HepG2 (cell line): ENCODE data around the gene GALNT15. TPM values are rescaled to one million over a fixed set of nuclear protein-coding genes. Genes with fewer than 3 reads are reported as not detected.

Source experiments
- ATAC-seq: fragments of 200-7000 bp; cut with Tn5 transposase; 3 replicates; pipeline ENCODE4 v1.9.1; 2020; ENCODE audit warnings: mild to moderate bottlenecking, moderate library complexity
- BruUV-seq: library from RNA; stranded (reverse); fragments of 400-500 nt; replicated peaks from 2 replicates; lab custom pipeline; 2021; lab: Mats Ljungman, UMichigan
- CTCF ChIA-PET: fragments of 300-600 bp; formaldehyde crosslinking; extraction: SDS; loops from one replicate; lab custom pipeline; 2021; ENCODE audit warnings: low total read pairs, inconsistent platforms, low intra/inter-chr PET ratio; lab: Yijun Ruan, JAX
- POLR2A ChIA-PET: fragments of 350-600 bp; sonication (Branson Sonifier 250); formaldehyde crosslinking; loops from one replicate; lab custom pipeline; 2020; ENCODE audit warnings: antibody characterized with exemption, inconsistent platforms; lab: Yijun Ruan, JAX
- DNase-seq: peaks from one replicate; pipeline ENCODE4 v3.0.0-alpha.2; 2015; ENCODE audit warnings: low spot score
- FAIRE-seq: peaks from 3 replicates; lab custom pipeline; 2011; peaks lifted over from hg19 to GRCh38; lab: Jason Lieb, UNC
- H2AFZ ChIP-seq: one replicate; pipeline ENCODE4 v1.6.1; 2011; ENCODE audit warnings: low read length, inconsistent platforms
- H3K27ac ChIP-seq: fragments of 300-600 bp; 3 replicates; pipeline ENCODE4 v1.8.0; 2011; ENCODE audit warnings: mixed run types, mild to moderate bottlenecking, mixed read lengths, low read length, inconsistent platforms; ENCODE audit not compliant: insufficient read depth; ENCODE audit errors: extremely low read length
- H3K27me3 ChIP-seq, 2 experiments: fragments of 200-600 bp in 1 of 2; 2 replicates in 1 of 2; 3 replicates in 1 of 2; pipeline versions ENCODE4 v1.6.0 to v1.8.0; 2011; ENCODE audit warnings: low read length in 2 of 2, mild to moderate bottlenecking in 2 of 2, moderate library complexity in 2 of 2, inconsistent platforms in 1 of 2; ENCODE audit not compliant: insufficient read depth in 2 of 2, control insufficient read depth in 1 of 2
- H3K36me3 ChIP-seq, 2 experiments: fragments of 200-600 bp in 1 of 2; replicated peaks in 1 of 2; 2 replicates in 1 of 2; 3 replicates in 1 of 2; pipeline versions ENCODE4 v1.5.1 to v1.8.0; 2011; ENCODE audit warnings: low read length in 2 of 2, inconsistent platforms in 1 of 2; ENCODE audit not compliant: insufficient read depth in 2 of 2, control insufficient read depth in 1 of 2
- H3K4me1 ChIP-seq: 2 replicates; pipeline ENCODE4 v1.5.1; 2012; ENCODE audit warnings: low read length, inconsistent platforms; ENCODE audit not compliant: insufficient read depth
- H3K4me2 ChIP-seq: 2 replicates; pipeline ENCODE4 v1.6.0; 2011; ENCODE audit warnings: low read depth, low read length, inconsistent platforms
- H3K4me3 ChIP-seq, 3 experiments: fragments of 200-600 bp in 1 of 3; sonication (generic), shearing (Covaris generic) in 1 of 3; replicated peaks in 1 of 3; 2 replicates each; pipeline ENCODE4 v1.5.1; 2011 to 2016; ENCODE audit warnings: low read length in 3 of 3, inconsistent platforms in 2 of 3, low read depth in 2 of 3, mild to moderate bottlenecking in 2 of 3, control low read depth in 1 of 3, mixed read lengths in 1 of 3; ENCODE audit not compliant: insufficient read depth in 1 of 3
- H3K79me2 ChIP-seq: one replicate; pipeline ENCODE4 v1.6.1; 2011; ENCODE audit warnings: low read length, inconsistent platforms; ENCODE audit not compliant: insufficient read depth
- H3K9ac ChIP-seq: 2 replicates; pipeline ENCODE4 v1.6.0; 2011; ENCODE audit warnings: mild to moderate bottlenecking, low read depth, low read length, inconsistent platforms; ENCODE audit not compliant: insufficient read depth
- H3K9me3 ChIP-seq: 2 replicates; pipeline ENCODE4 v1.5.1; 2012; ENCODE audit warnings: mild to moderate bottlenecking, low read length
- H4K20me1 ChIP-seq: 2 replicates; pipeline ENCODE4 v1.6.0; 2011; ENCODE audit warnings: inconsistent platforms, mild to moderate bottlenecking, low read length, moderate library complexity; ENCODE audit not compliant: insufficient read depth
- BORCS8-MEF2B ChIP-seq: sonication (generic); formaldehyde crosslinking; IDR thresholded peaks from 2 replicates; pipeline ENCODE4 v1.8.0; 2022; ENCODE audit warnings: mild to moderate bottlenecking, missing genetic modification reagents
- ELF1 ChIP-seq: sonication (generic); formaldehyde crosslinking; IDR thresholded peaks from 2 replicates; pipeline ENCODE4 v1.4.0; 2020; ENCODE audit warnings: missing genetic modification reagents
- HMG20A ChIP-seq: IDR thresholded peaks from 2 replicates; pipeline ENCODE4 v1.6.1; 2016; ENCODE audit warnings: borderline replicate concordance
- ISX ChIP-seq: sonication (generic); formaldehyde crosslinking; conservative IDR thresholded peaks from 2 replicates; pipeline ENCODE4 v1.5.0; 2020; ENCODE audit warnings: missing genetic modification reagents
- MEF2D ChIP-seq: sonication (generic); formaldehyde crosslinking; IDR thresholded peaks from 2 replicates; pipeline ENCODE4 v1.5.1; 2020; ENCODE audit warnings: mild to moderate bottlenecking, missing genetic modification reagents
- NKX3-1 ChIP-seq: sonication (generic); formaldehyde crosslinking; IDR thresholded peaks from 2 replicates; pipeline ENCODE4 v1.5.0; 2020; ENCODE audit warnings: missing genetic modification reagents
- NR1H2 ChIP-seq: sonication (generic); formaldehyde crosslinking; IDR thresholded peaks from 2 replicates; pipeline ENCODE4 v1.8.1; 2022; ENCODE audit warnings: low read depth, missing genetic modification reagents, borderline replicate concordance
- SMAD3 ChIP-seq: sonication (generic); formaldehyde crosslinking; IDR thresholded peaks from 2 replicates; pipeline ENCODE4 v1.4.0; 2020; ENCODE audit warnings: missing genetic modification reagents
- TCF7 ChIP-seq: sonication (generic); IDR thresholded peaks from 2 replicates; pipeline ENCODE4 v1.6.1; 2016; ENCODE audit warnings: antibody characterized with exemption, low read depth
- ZFP82 ChIP-seq: sonication (generic); formaldehyde crosslinking; IDR thresholded peaks from 2 replicates; pipeline ENCODE4 v1.5.1; 2020; ENCODE audit warnings: mild to moderate bottlenecking, missing genetic modification reagents, borderline replicate concordance
- ZMYM2 ChIP-seq: sonication (generic); formaldehyde crosslinking; IDR thresholded peaks from 2 replicates; pipeline ENCODE4 v1.8.0; 2022; ENCODE audit warnings: mild to moderate bottlenecking, missing genetic modification reagents
- ZNF75D ChIP-seq: sonication (generic); formaldehyde crosslinking; IDR thresholded peaks from 2 replicates; pipeline ENCODE4 v1.8.1; 2023; ENCODE audit warnings: missing genetic modification reagents, mild to moderate bottlenecking, borderline replicate concordance
- ZNF777 ChIP-seq: sonication (generic); formaldehyde crosslinking; IDR thresholded peaks from 2 replicates; pipeline ENCODE4 v1.4.0; 2020; ENCODE audit warnings: missing genetic modification reagents
- WGBS: methylation state at CpG from one replicate; pipeline ENCODE4 v1.1.6; 2017; ENCODE audit warnings: low lambda C conversion rate; 5-methylcytosine and 5-hydroxymethylcytosine counted together
- in situ Hi-C: cut with HindIII; loops from 2 replicates; pipeline ENCODE4 v1.10.0; 2017; ENCODE audit warnings: low pct_unique_long_range_greater_than_20kb; ENCODE audit not compliant: extremely low pct_ligation_motif_present
- intact Hi-C: fragments of 100-400 bp; cut with micrococcal nuclease; formaldehyde crosslinking; loops from one replicate; pipeline ENCODE4 v1.10.0; 2022; ENCODE audit not compliant: unreplicated experiment
- polyA plus RNA-seq, 8 experiments: library from polyadenylated mRNA; depleted of rRNA in 3 of 8; stranded (reverse) in 7 of 8; unstranded in 1 of 8; fragments of >200 nt; fragmentation: Illumina TruSeq in 4 of 8; extraction: Trizol in 4 of 8; gene quantifications; 2 replicates each; pipeline versions ENCODE4 v1.2.1 to v1.2.3, GENCODE V29; 2011 to 2016; ENCODE audit warnings: low read depth in 4 of 8, missing spikeins in 1 of 8, mixed read lengths in 1 of 8; ENCODE audit not compliant: insufficient read depth in 1 of 8
- total RNA-seq, 5 experiments: library from RNA; depleted of rRNA; stranded (reverse); fragments of >200 nt; fragmentation: Illumina TruSeq; extraction: Trizol; gene quantifications; 2 replicates each; pipeline ENCODE4 v1.2.3, GENCODE V29; 2016; ENCODE audit warnings: low read depth in 1 of 5
- TF ChIP-seq, protein P1 (sequence below): sonication (generic); formaldehyde crosslinking; IDR thresholded peaks from 2 replicates; pipeline ENCODE4 v1.4.0; 2020; ENCODE audit warnings: mild to moderate bottlenecking, missing genetic modification reagents
- TF ChIP-seq, protein P2 (sequence below): sonication (generic); formaldehyde crosslinking; IDR thresholded peaks from 2 replicates; pipeline ENCODE4 v1.5.1; 2020; ENCODE audit warnings: mild to moderate bottlenecking, missing genetic modification reagents, borderline replicate concordance
- TF ChIP-seq, protein P3 (sequence below): sonication (generic); formaldehyde crosslinking; IDR thresholded peaks from 2 replicates; pipeline ENCODE4 v1.5.1; 2020; ENCODE audit warnings: mild to moderate bottlenecking, moderate library complexity, missing genetic modification reagents
- TF ChIP-seq, protein P4 (sequence below): sonication (generic); formaldehyde crosslinking; IDR thresholded peaks from 2 replicates; pipeline ENCODE4 v1.8.0; 2022; ENCODE audit warnings: mild to moderate bottlenecking, missing genetic modification reagents, moderate library complexity

Gene GALNT15
- total and polyA plus RNA-seq, 2 of the 13 experiments (the other 11 are each of a cell fraction or from before 2014, with no cell fraction given) = 0.02 to 0.04 TPM

DNA sequence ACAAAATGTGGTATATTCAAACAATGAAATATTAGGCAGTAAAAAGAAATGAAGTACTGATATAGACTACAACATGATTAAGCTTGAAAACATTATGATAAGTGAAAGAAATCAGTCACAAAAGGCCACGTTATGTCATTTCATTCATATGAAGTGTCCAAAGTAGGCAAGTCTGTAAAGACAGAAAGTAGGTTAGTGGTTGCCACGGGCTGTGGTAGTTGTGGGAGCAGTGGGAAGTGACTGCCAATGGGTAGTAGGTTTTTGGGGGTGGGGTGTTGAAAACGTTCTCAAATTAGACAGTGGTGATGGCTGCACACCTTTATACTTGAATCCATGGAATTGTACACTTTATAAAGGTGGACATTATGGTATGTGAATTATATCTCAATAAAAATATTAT lies 12.1 kb downstream of the GALNT15 start:
- ATAC-seq (no peak), DNase-seq (no peak), FAIRE-seq (no peak)
- Histone ChIP-seq H3K79me2 (no peaks in the 10 kb centered on the region), H4K20me1 (no peaks in the 10 kb centered on the region), H3K27me3 (peaks cover 0 to 19% of the 10 kb centered on the region in 2 experiments; a peak in 3 of 5 replicates), H3K4me3 (no peak overlapping the region), H3K4me1 (no peaks in the 10 kb centered on the region), H3K27ac (no peak overlapping the region), H3K9ac (no peak overlapping the region), H3K36me3 (no peaks in the 10 kb centered on the region), H3K9me3 (no peaks in the 10 kb centered on the region), H2AFZ (no peak overlapping the region), H3K4me2 (no peak overlapping the region)
- WGBS = 1% methylated on average over 3 of the region's 3 CpGs
- POLR2A ChIA-PET = no interaction called here
- in situ Hi-C loops (no loop called here), intact Hi-C loops (no loop called here)
- CTCF ChIA-PET = no interaction called here
- BruUV-seq = no TSS peak
- TF ChIP-seq ZNF75D (CRISPR knock-in tag) = no peak
- no peak for TF ChIP-seq ZMYM2
- no peak for TF ChIP-seq SMAD3
- no peak for TF ChIP-seq ISX (CRISPR knock-in tag)
- no peak for TF ChIP-seq ELF1 (CRISPR knock-in tag)
- TF ChIP-seq ZFP82 = no peak
- TF ChIP-seq, protein P1, sequence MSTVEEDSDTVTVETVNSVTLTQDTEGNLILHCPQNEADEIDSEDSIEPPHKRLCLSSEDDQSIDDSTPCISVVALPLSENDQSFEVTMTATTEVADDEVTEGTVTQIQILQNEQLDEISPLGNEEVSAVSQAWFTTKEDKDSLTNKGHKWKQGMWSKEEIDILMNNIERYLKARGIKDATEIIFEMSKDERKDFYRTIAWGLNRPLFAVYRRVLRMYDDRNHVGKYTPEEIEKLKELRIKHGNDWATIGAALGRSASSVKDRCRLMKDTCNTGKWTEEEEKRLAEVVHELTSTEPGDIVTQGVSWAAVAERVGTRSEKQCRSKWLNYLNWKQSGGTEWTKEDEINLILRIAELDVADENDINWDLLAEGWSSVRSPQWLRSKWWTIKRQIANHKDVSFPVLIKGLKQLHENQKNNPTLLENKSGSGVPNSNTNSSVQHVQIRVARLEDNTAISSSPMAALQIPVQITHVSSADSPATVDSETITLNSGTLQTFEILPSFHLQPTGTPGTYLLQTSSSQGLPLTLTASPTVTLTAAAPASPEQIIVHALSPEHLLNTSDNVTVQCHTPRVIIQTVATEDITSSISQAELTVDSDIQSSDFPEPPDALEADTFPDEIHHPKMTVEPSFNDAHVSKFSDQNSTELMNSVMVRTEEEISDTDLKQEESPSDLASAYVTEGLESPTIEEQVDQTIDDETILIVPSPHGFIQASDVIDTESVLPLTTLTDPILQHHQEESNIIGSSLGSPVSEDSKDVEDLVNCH (CRISPR knock-in tag) = no peak
- TF ChIP-seq, protein P2, sequence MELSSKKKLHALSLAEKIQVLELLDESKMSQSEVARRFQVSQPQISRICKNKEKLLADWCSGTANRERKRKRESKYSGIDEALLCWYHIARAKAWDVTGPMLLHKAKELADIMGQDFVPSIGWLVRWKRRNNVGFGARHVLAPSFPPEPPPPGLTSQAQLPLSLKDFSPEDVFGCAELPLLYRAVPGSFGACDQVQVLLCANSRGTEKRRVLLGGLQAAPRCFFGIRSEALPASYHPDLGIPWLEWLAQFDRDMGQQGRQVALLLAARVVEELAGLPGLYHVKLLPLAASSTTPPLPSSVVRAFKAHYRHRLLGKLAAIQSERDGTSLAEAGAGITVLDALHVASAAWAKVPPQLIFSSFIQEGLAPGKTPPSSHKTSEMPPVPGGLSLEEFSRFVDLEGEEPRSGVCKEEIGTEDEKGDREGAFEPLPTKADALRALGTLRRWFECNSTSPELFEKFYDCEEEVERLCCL = no peak
- no peak for TF ChIP-seq BORCS8-MEF2B (CRISPR knock-in tag)
- no peak for TF ChIP-seq NR1H2 (CRISPR knock-in tag)
- TF ChIP-seq, protein P3, sequence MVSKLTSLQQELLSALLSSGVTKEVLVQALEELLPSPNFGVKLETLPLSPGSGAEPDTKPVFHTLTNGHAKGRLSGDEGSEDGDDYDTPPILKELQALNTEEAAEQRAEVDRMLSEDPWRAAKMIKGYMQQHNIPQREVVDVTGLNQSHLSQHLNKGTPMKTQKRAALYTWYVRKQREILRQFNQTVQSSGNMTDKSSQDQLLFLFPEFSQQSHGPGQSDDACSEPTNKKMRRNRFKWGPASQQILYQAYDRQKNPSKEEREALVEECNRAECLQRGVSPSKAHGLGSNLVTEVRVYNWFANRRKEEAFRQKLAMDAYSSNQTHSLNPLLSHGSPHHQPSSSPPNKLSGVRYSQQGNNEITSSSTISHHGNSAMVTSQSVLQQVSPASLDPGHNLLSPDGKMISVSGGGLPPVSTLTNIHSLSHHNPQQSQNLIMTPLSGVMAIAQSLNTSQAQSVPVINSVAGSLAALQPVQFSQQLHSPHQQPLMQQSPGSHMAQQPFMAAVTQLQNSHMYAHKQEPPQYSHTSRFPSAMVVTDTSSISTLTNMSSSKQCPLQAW (CRISPR knock-in tag) = no peak
- TF ChIP-seq, protein P4, sequence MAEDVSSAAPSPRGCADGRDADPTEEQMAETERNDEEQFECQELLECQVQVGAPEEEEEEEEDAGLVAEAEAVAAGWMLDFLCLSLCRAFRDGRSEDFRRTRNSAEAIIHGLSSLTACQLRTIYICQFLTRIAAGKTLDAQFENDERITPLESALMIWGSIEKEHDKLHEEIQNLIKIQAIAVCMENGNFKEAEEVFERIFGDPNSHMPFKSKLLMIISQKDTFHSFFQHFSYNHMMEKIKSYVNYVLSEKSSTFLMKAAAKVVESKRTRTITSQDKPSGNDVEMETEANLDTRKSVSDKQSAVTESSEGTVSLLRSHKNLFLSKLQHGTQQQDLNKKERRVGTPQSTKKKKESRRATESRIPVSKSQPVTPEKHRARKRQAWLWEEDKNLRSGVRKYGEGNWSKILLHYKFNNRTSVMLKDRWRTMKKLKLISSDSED (CRISPR knock-in tag) = no peak
- TF ChIP-seq HMG20A (CRISPR knock-in tag) = no peak
- TF ChIP-seq TCF7 = no peak
- no peak for TF ChIP-seq NKX3-1 (CRISPR knock-in tag)
- TF ChIP-seq ZNF777 (CRISPR knock-in tag) = no peak
- TF ChIP-seq MEF2D (CRISPR knock-in tag) = no peak
